Small intestine (tissue), 7 donors: Measurements from ENCODE around the gene MARK3. TPM values are rescaled to one million over a fixed set of nuclear protein-coding genes. Genes with fewer than 3 reads are reported as not detected.

Experiments used
- DNase-seq, 2 donors: peaks; one replicate each; pipeline versions ENCODE4 v3.0.0 to v3.0.0-alpha.2; 2013
- FAIRE-seq: peaks from 2 replicates; lab custom pipeline; 2012; peaks lifted over from hg19 to GRCh38; lab: Jason Lieb, UNC
- H3K27ac ChIP-seq, 3 donors: one replicate each; pipeline ENCODE4 v1.5.1; 2013; ENCODE audit warnings: low read length in 2 of 3, mild to moderate bottlenecking in 2 of 3, control low read depth in 1 of 3, inconsistent platforms in 1 of 3, low read depth in 1 of 3, moderate library complexity in 1 of 3
- H3K27me3 ChIP-seq, 3 donors: one replicate each; pipeline ENCODE4 v1.6.1; 2013; ENCODE audit warnings: low read length in 3 of 3, inconsistent platforms in 1 of 3; ENCODE audit not compliant: control insufficient read depth in 3 of 3, insufficient read depth in 3 of 3
- H3K36me3 ChIP-seq, 3 donors: one replicate each; pipeline ENCODE4 v1.6.1; 2013; ENCODE audit warnings: low read length in 3 of 3, inconsistent platforms in 1 of 3, low read depth in 1 of 3, mild to moderate bottlenecking in 1 of 3, moderate library complexity in 1 of 3; ENCODE audit not compliant: control insufficient read depth in 3 of 3, insufficient read depth in 2 of 3
- H3K4me1 ChIP-seq, 3 donors: one replicate each; pipeline ENCODE4 v1.6.1; 2013; ENCODE audit warnings: low read length in 2 of 3, inconsistent platforms in 1 of 3, low read depth in 1 of 3, mild to moderate bottlenecking in 1 of 3, moderate library complexity in 1 of 3; ENCODE audit not compliant: control insufficient read depth in 3 of 3, insufficient read depth in 2 of 3
- H3K4me3 ChIP-seq, 3 donors: one replicate each; pipeline ENCODE4 v1.5.1; 2013; ENCODE audit warnings: low read length in 3 of 3, control low read depth in 1 of 3, inconsistent platforms in 1 of 3, low read depth in 1 of 3, mild to moderate bottlenecking in 1 of 3, moderate library complexity in 1 of 3
- H3K9me3 ChIP-seq, 2 donors: one replicate each; pipeline ENCODE4 v1.6.1; 2013; ENCODE audit warnings: low read depth in 1 of 2, low read length in 1 of 2; ENCODE audit not compliant: control insufficient read depth in 2 of 2, insufficient read depth in 1 of 2
- WGBS, 3 donors: extraction: QIAGEN DNeasy Blood & Tissue Kit; methylation state at CpG; one replicate each; pipeline ENCODE4 v1.1.7; 2013; 5-methylcytosine and 5-hydroxymethylcytosine counted together
- polyA plus RNA-seq, 4 donors: library from polyadenylated mRNA; stranded (reverse) in 3 of 4; unstranded in 1 of 4; fragments of 200-250 nt in 3 of 4; fragments of 120-200 nt in 1 of 4; gene quantifications; one replicate each; pipeline versions ENCODE4 v1.2.1 to v1.2.3, GENCODE V29; 2013
- donor health status: healthy with polysubstance abuse.
- donor health status: control.
- donor health status: control.
- donor health status: Bipolar disorder and iron deficiency.
- donor health status: healthy.

MARK3 gene
- polyA plus RNA-seq, 4 donors: 37.7 to 67.8 (median 60.6) TPM

GRCh38 chr14:103538291-103539055 lies 153.3 kb downstream of the MARK3 start:
- Histone ChIP-seq H3K4me3 (no peak overlapping the region), H3K36me3 (peaks cover 0 to 44% (median 0%) of the 10 kb centered on the region in 3 donors), H3K27ac (no peak overlapping the region), H3K9me3 (no peaks in the 10 kb centered on the region), H3K27me3 (no peaks in the 10 kb centered on the region), H3K4me1 (peaks cover 0 to 41% (median 3%) of the 10 kb centered on the region in 3 donors)
- WGBS, 3 donors: 21 to 49% (median 32%) methylated on average over 25 to 30 of the region's 30 CpGs
- DNase-seq (no peak), FAIRE-seq (no peak)

GRCh38 chr14:103539056-103539825 lies 154.0 kb downstream of the MARK3 start:
- FAIRE-seq: no peak
- Histone ChIP-seq H3K4me1 (peaks cover 0 to 43% (median 3%) of the 10 kb centered on the region in 3 donors), H3K27ac (no peak overlapping the region), H3K36me3 (peaks cover 0 to 36% (median 0%) of the 10 kb centered on the region in 3 donors), H3K9me3 (no peaks in the 10 kb centered on the region), H3K4me3 (no peak overlapping the region), H3K27me3 (no peaks in the 10 kb centered on the region)
- DNase-seq: no peak
- WGBS, 3 donors: 42 to 68% (median 49%) methylated on average over 26 to 28 of the region's 28 CpGs

- H3K9me3 ChIP-seq: no peaks in the 10 kb centered on the region
- peaks cover 0 to 51% (median 3%) of the 10 kb centered on the region in 3 donors for H3K4me1 ChIP-seq
Measured at GRCh38 chr14:103540821-103541708, 155.8 kb downstream of the MARK3 start.

DNA sequence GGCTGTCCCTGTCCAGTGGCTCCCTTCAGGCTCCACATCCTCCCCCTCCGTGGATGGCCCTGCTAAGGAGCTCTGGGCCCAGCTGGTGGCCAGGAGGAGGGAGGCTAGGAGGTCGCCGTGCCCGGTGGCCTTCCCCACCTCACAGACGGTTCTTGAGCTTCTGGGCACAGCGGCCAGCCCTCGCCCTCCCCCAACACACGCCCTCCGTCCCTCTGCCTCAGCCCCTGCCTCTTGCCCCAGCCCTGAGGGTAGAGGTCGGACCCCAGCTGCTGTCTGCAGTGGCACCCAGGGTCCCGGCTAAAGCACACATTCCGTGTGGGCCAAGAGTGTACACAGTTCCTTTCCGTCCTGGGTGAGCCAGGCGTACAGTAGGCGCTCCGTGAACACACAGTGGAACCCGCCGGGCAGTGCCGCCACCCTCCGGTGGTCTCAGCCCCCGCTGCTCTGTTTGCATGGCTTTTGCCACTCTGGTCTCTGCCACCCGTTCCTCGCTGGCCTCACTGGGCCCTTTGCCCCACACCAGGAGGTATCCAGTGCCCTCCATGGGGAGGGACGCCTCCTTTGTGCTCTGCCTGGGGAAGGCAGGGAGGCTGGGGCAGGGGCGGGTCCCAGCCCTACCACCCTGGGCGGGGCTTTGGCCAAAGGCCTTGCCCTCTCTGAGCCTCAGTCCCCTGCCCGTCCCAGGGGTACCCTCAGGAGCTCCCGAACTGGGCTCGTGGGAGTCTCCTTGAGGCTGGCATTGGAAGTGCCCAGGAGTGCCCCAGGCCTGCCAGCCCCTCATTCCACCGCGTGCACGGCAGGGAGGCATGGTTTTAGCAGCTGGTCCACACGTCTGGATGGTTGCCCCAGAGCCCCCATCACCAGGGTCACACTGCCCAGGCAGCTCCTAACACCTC lies 156.7 kb downstream of the MARK3 start:
- FAIRE-seq (no peak), DNase-seq (no peak)
- Histone ChIP-seq H3K4me3 (peak overlapping the region in 1 of 3 donors; percentile 25), H3K36me3 (peaks cover 0 to 10% (median 0%) of the 10 kb centered on the region in 3 donors), H3K4me1 (peaks cover 0 to 58% (median 3%) of the 10 kb centered on the region in 3 donors), H3K27ac (peak overlapping the region in 1 of 3 donors; percentile 60), H3K27me3 (no peaks in the 10 kb centered on the region), H3K9me3 (no peaks in the 10 kb centered on the region)
- WGBS, 3 donors: 51 to 64% (median 62%) methylated on average over 31 to 33 of the region's 33 CpGs

More at GRCh38 chr14:103540821-103541708, 155.8 kb downstream of the MARK3 start:
- DNase-seq (no peak), FAIRE-seq (no peak)
- H3K27me3 ChIP-seq: no peaks in the 10 kb centered on the region
- no peak overlapping the region for H3K4me3 ChIP-seq
- H3K36me3 ChIP-seq: peaks cover 0 to 18% (median 0%) of the 10 kb centered on the region in 3 donors
- peak overlapping the region in 1 of 3 donors; percentile 60 for H3K27ac ChIP-seq
- 36 to 61% (median 55%) methylated on average over 17 of the region's 17 CpGs for WGBS, 3 donors

DNA sequence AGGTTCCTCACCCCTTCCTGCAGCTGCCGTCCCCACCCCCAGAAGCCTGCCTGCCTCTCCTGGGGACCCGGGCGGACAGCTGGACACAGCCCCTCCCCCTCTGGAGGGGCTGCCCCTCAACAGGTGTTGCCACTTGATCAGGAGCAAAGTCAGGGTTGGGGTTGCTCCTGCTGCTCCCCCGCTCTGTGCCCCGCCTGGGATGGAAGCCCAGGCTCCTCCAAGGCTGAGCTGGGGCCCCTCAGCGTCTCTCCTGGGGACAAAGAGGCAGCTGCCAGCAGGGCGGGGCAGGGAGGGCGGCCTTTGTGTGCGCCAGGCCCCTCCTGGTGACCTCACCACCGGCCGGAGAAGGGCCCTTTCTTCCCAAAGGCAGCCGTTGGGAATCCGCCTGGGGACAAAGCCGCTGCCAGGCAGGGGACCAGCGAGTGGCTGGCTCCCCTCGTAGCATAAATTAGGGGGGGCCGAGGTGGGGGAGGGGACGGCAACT lies 157.4 kb downstream of the MARK3 start:
- H3K4me1 ChIP-seq: peaks cover 0 to 58% (median 3%) of the 10 kb centered on the region in 3 donors
- FAIRE-seq (no peak), DNase-seq (peak in 1 of 2 donors; percentile 83)
- no peaks in the 10 kb centered on the region for H3K9me3 ChIP-seq
- 8 to 23% (median 16%) methylated on average over 18 of the region's 18 CpGs for WGBS, 3 donors
- H3K27me3 ChIP-seq: no peaks in the 10 kb centered on the region
- peak overlapping the region in 1 of 3 donors; percentile 60 for H3K27ac ChIP-seq
- peaks cover 0 to 3% (median 0%) of the 10 kb centered on the region in 3 donors for H3K36me3 ChIP-seq
- peak overlapping the region in 1 of 3 donors; percentile 25 for H3K4me3 ChIP-seq

- peaks cover 0 to 58% (median 3%) of the 10 kb centered on the region in 3 donors for H3K4me1 ChIP-seq
- no peak for DNase-seq
Measured at GRCh38 chr14:103543140-103543539, 157.9 kb downstream of the MARK3 start.

DNA sequence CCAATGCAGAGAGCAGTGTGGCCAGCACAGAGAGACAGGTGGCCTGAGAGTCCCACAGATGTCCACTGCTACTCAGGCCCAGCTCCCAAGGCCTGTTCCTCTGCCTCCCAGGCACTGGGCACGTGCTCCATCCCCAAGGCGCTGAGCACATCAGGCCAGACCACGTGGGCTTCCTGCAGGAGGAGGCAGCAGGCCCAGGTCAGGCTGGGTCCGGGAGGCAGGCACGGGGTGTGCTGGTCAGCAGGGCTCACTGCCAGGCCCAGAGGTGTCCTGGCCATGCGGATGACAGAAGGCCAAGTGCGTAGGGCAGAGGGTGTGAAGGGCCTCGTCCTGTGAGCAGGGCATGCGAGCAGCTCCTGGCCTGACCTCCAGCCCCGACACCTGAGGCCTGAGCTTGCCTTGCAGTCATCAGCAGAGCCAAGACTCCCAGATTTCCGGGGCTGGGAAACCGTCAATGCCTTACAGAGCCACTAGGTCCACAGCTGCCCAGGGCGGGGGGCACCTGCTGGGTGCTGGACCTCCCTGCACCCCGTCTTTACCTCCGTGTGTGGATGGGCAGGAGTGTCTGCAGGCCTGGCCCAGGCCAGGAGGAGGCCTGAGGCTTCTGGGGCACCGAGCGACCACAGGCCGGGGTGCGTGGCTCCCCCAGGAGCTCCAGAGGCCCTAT lies 158.6 kb downstream of the MARK3 start:
- no peak overlapping the region for H3K4me3 ChIP-seq
- H3K4me1 ChIP-seq: peaks cover 0 to 58% (median 3%) of the 10 kb centered on the region in 3 donors
- no peaks in the 10 kb centered on the region for H3K27me3 ChIP-seq
- no peak for FAIRE-seq
- DNase-seq: no peak
- H3K36me3 ChIP-seq: no peaks in the 10 kb centered on the region
- no peak overlapping the region for H3K27ac ChIP-seq
- WGBS, 3 donors: 77 to 87% (median 80%) methylated on average over 19 of the region's 19 CpGs
- H3K9me3 ChIP-seq: no peaks in the 10 kb centered on the region

More at GRCh38 chr14:103543140-103543539, 157.9 kb downstream of the MARK3 start:
- Histone ChIP-seq H3K27me3 (no peaks in the 10 kb centered on the region), H3K4me3 (peak overlapping the region in 1 of 3 donors; percentile 25), H3K9me3 (no peaks in the 10 kb centered on the region), H3K27ac (peak overlapping the region in 1 of 3 donors; percentile 60), H3K36me3 (peaks cover 0 to 2% (median 0%) of the 10 kb centered on the region in 3 donors)
- FAIRE-seq: no peak
- WGBS, 3 donors: 68 to 73% (median 71%) methylated on average over 10 of the region's 10 CpGs
